GM23248 (cell line): ENCODE data around the gene PIF1. TPM values are rescaled to one million over a fixed set of nuclear protein-coding genes. Genes with fewer than 3 reads are reported as not detected.

ENCODE experiments used
- DNase-seq: peaks from one replicate; pipeline ENCODE4 v3.0.0-alpha.2; 2015
- H2AFZ ChIP-seq: fragments of 200-600 bp; sonication (generic); 2 replicates; pipeline ENCODE4 v1.6.1; 2016; ENCODE audit warnings: antibody characterized with exemption
- H3F3A ChIP-seq: fragments of 200-600 bp; sonication (generic); 2 replicates; pipeline ENCODE4 v1.6.1; 2016; ENCODE audit warnings: mild to moderate bottlenecking, antibody characterized with exemption, mixed run types; ENCODE audit not compliant: insufficient read depth
- H3K27ac ChIP-seq: fragments of 200-600 bp; sonication (generic); 2 replicates; pipeline ENCODE4 v1.5.1; 2016; ENCODE audit warnings: mild to moderate bottlenecking
- H3K27me3 ChIP-seq: fragments of 200-600 bp; sonication (generic); replicated peaks from 2 replicates; pipeline ENCODE4 v1.6.1; 2016; ENCODE audit warnings: mild to moderate bottlenecking; ENCODE audit not compliant: insufficient read depth
- H3K36me3 ChIP-seq: fragments of 200-600 bp; sonication (generic); 2 replicates; pipeline ENCODE4 v1.6.1; 2016; ENCODE audit warnings: low read depth, mild to moderate bottlenecking
- H3K4me1 ChIP-seq: fragments of 200-600 bp; sonication (generic); 2 replicates; pipeline ENCODE4 v1.6.1; 2016; ENCODE audit warnings: mild to moderate bottlenecking; ENCODE audit not compliant: insufficient read depth
- H3K4me2 ChIP-seq: fragments of 200-600 bp; sonication (generic); one replicate; pipeline ENCODE4 v1.6.1; 2016; ENCODE audit warnings: mild to moderate bottlenecking; ENCODE audit not compliant: unreplicated experiment
- H3K4me3 ChIP-seq: fragments of 200-600 bp; sonication (generic); 2 replicates; pipeline ENCODE4 v1.5.1; 2016; ENCODE audit warnings: mild to moderate bottlenecking
- H3K79me2 ChIP-seq: fragments of 200-600 bp; sonication (generic); 2 replicates; pipeline ENCODE4 v1.6.1; 2016; ENCODE audit warnings: mild to moderate bottlenecking; ENCODE audit not compliant: insufficient read depth
- H3K9ac ChIP-seq: fragments of 200-600 bp; sonication (generic); 2 replicates; pipeline ENCODE4 v1.6.1; 2016; ENCODE audit warnings: mild to moderate bottlenecking
- H3K9me2 ChIP-seq: fragments of 200-600 bp; sonication (generic); 2 replicates; pipeline ENCODE4 v1.6.1; 2016; ENCODE audit warnings: mixed run types, mild to moderate bottlenecking, moderate library complexity; ENCODE audit not compliant: insufficient read depth
- H3K9me3 ChIP-seq: fragments of 200-600 bp; sonication (generic); one replicate; pipeline ENCODE4 v1.6.1; 2017; ENCODE audit warnings: low read depth
- H4K20me1 ChIP-seq: fragments of 200-600 bp; sonication (generic); 2 replicates; pipeline ENCODE4 v1.6.0; 2016; ENCODE audit not compliant: insufficient read depth
- EZH2 ChIP-seq: fragments of 200-600 bp; sonication (generic); IDR thresholded peaks from 2 replicates; pipeline ENCODE4 v1.6.1; 2018; ENCODE audit warnings: antibody characterized with exemption, mild to moderate bottlenecking; ENCODE audit not compliant: insufficient read depth, poor library complexity, severe bottlenecking
- EZH2phosphoT487 ChIP-seq: fragments of 200-600 bp; sonication (generic); IDR thresholded peaks from 2 replicates; pipeline ENCODE4 v1.6.1; 2018; ENCODE audit warnings: antibody characterized with exemption, moderate library complexity, mild to moderate bottlenecking, low read depth; ENCODE audit not compliant: insufficient read depth
- WGBS, 2 experiments: methylation state at CpG; one replicate each; pipeline ENCODE4 v1.1.6; 2015 to 2017; ENCODE audit warnings: low lambda C conversion rate in 2 of 2, low coverage in 1 of 2; ENCODE audit errors: missing lambda C conversion rate in 2 of 2; 5-methylcytosine and 5-hydroxymethylcytosine counted together
- in situ Hi-C: fragments of 300-500 bp; cut with MboI; formaldehyde crosslinking; loops from 2 replicates; pipeline ENCODE4 v1.15.0; 2020
- polyA plus RNA-seq: library from polyadenylated mRNA; unstranded; fragments of >200 nt; fragmentation: Nextera tagmentation; extraction: Ambion mirVana; gene quantifications from 2 replicates; pipeline ENCODE4 v1.2.1, GENCODE V29; 2016
- total RNA-seq: library from RNA; depleted of rRNA; stranded (reverse); fragments of >200 nt; shearing (Covaris generic); gene quantifications from 2 replicates; pipeline ENCODE4 v1.2.3, GENCODE V29; 2014

PIF1 gene
- total and polyA plus RNA-seq, 2 experiments from 2014 or later = 7.0 to 9.7 TPM

- Histone ChIP-seq H3K79me2 (no peaks in the 10 kb centered on the region), H4K20me1 (no peaks in the 10 kb centered on the region), H2AFZ (peak overlapping the region; percentile 50; the same call in 1 of the 2 replicates), H3K27me3 (0 out of 2 replicates have a peak, but pooled peaks cover 8% of the 10 kb centered on the region), H3K9ac (no peak overlapping the region), H3K4me2 (peak overlapping the region; percentile 31), H3K4me1 (no peaks in the 10 kb centered on the region), H3F3A (no peaks in the 10 kb centered on the region), H3K4me3 (no peak overlapping the region), H3K9me2 (no peaks in the 10 kb centered on the region), H3K36me3 (no peaks in the 10 kb centered on the region), H3K9me3 (no peaks in the 10 kb centered on the region), H3K27ac (no peak overlapping the region)
- TF ChIP-seq EZH2phosphoT487 (no peak), EZH2 (no peak)
- WGBS, 2 experiments = 72 to 75% methylated on average over 6 of the region's 6 CpGs
- in situ Hi-C loops = no loop called here
- DNase-seq = no peak
Observed at GRCh38 chr15:64810497-64811326, 14.7 kb downstream of the PIF1 start.

GRCh38 chr15:64809649-64810496, 15.6 kb downstream of the PIF1 start:
- H3K9me3 ChIP-seq = no peaks in the 10 kb centered on the region

GRCh38 chr15:64808785-64809453, 16.5 kb downstream of the PIF1 start:
- Histone ChIP-seq H3K27me3 (0 out of 2 replicates have a peak, but pooled peaks cover 8% of the 10 kb centered on the region), H3K36me3 (no peaks in the 10 kb centered on the region), H2AFZ (no peak overlapping the region), H3K79me2 (no peaks in the 10 kb centered on the region), H3K27ac (no peak overlapping the region), H3K9me2 (no peaks in the 10 kb centered on the region), H3F3A (no peaks in the 10 kb centered on the region), H3K4me1 (no peaks in the 10 kb centered on the region), H3K4me2 (no peak overlapping the region), H4K20me1 (no peaks in the 10 kb centered on the region), H3K4me3 (no peak overlapping the region), H3K9ac (no peak overlapping the region), H3K9me3 (no peaks in the 10 kb centered on the region)
- TF ChIP-seq EZH2phosphoT487 (no peak), EZH2 (no peak)
- WGBS, 2 experiments = 34 to 40% methylated on average over 10 of the region's 10 CpGs
- DNase-seq = no peak
- in situ Hi-C loops = no loop called here

More at GRCh38 chr15:64809649-64810496, 15.6 kb downstream of the PIF1 start:
- H3K9me2 ChIP-seq = no peaks in the 10 kb centered on the region
- peak overlapping the region; percentile 31 for H3K4me2 ChIP-seq
- no peak overlapping the region for H3K9ac ChIP-seq
- TF ChIP-seq EZH2 (no peak), EZH2phosphoT487 (no peak)
- no peak overlapping the region for H3K4me3 ChIP-seq
- WGBS, 2 experiments = 22 to 23% methylated on average over 14 of the region's 14 CpGs
- no peaks in the 10 kb centered on the region for H3K79me2 ChIP-seq
- peak overlapping the region; percentile 50; the same call in 1 of the 2 replicates for H2AFZ ChIP-seq
- no peaks in the 10 kb centered on the region for H3K36me3 ChIP-seq
- no peak overlapping the region for H3K27ac ChIP-seq
- DNase-seq = peak; percentile 86
- H4K20me1 ChIP-seq = no peaks in the 10 kb centered on the region
- in situ Hi-C loops = no loop called here
- no peaks in the 10 kb centered on the region for H3K4me1 ChIP-seq
- no peaks in the 10 kb centered on the region for H3F3A ChIP-seq
- H3K27me3 ChIP-seq = 0 out of 2 replicates have a peak, but pooled peaks cover 8% of the 10 kb centered on the region

GRCh38 chr15:64807751-64808222, 17.7 kb downstream of the PIF1 start:
- Histone ChIP-seq H3K79me2 (no peaks in the 10 kb centered on the region), H3K4me1 (no peaks in the 10 kb centered on the region), H3K27ac (no peak overlapping the region), H3K36me3 (no peaks in the 10 kb centered on the region), H3K9ac (no peak overlapping the region), H3K4me3 (no peak overlapping the region), H3F3A (no peaks in the 10 kb centered on the region), H2AFZ (no peak overlapping the region), H3K27me3 (0 out of 2 replicates have a peak, but pooled peaks cover 8% of the 10 kb centered on the region), H4K20me1 (no peaks in the 10 kb centered on the region), H3K4me2 (no peak overlapping the region), H3K9me2 (no peaks in the 10 kb centered on the region), H3K9me3 (no peaks in the 10 kb centered on the region)
- in situ Hi-C loops = no loop called here
- WGBS, 2 experiments = 17 to 58% methylated on average over 2 to 6 of the region's 6 CpGs
- no peak for DNase-seq
- no peak for TF ChIP-seq EZH2phosphoT487
- TF ChIP-seq EZH2 = no peak
